GM13977 (cell line): ENCODE data around the gene LGR6.
"Not testable (repeated sequence)": the region's sequence is repeated elsewhere in the genome, so short reads cannot be mapped to it uniquely, and the experiment has no call there.

Experiments used
- DNase-seq: peaks from one replicate; pipeline ENCODE4 v3.0.0; 2012; ENCODE audit warnings: low spot score
- CTCF ChIP-seq: IDR thresholded peaks from 2 replicates; pipeline ENCODE4 v1.5.1; 2012; ENCODE audit warnings: mild to moderate bottlenecking, control low read depth; ENCODE audit not compliant: insufficient read depth; ENCODE audit errors: extremely low read depth, missing control alignments
- in situ Hi-C: fragments of 300-500 bp; cut with MboI; formaldehyde crosslinking; loops from one replicate; pipeline ENCODE4 v1.12.0; 2022; ENCODE audit warnings: low sequenced_read_pairs, low pct_unique_long_range_greater_than_20kb, mixed read lengths, inconsistent platforms; ENCODE audit not compliant: unreplicated experiment

LGR6 gene

GRCh38 chr1:202252271-202252670, 58.7 kb downstream of the LGR6 start:
- TF ChIP-seq CTCF = no peak

GRCh38 chr1:202254454-202255252, 61.1 kb downstream of the LGR6 start:
- in situ Hi-C loops = no loop called here

More at GRCh38 chr1:202252271-202252670, 58.7 kb downstream of the LGR6 start:
- in situ Hi-C loops = no loop called here
- DNase-seq = no peak

GRCh38 chr1:202255343-202255742, 61.7 kb downstream of the LGR6 start:
- no peak for DNase-seq
- no peak for TF ChIP-seq CTCF
- in situ Hi-C loops = no loop called here

More at GRCh38 chr1:202254454-202255252, 61.1 kb downstream of the LGR6 start:
- TF ChIP-seq CTCF = no peak
- DNase-seq = no peak

- DNase-seq = no peak
- TF ChIP-seq CTCF = no peak
- in situ Hi-C loops = no loop called here
Observed at GRCh38 chr1:202259705-202260104, 66.1 kb downstream of the LGR6 start.

GRCh38 chr1:202261209-202261958, 67.8 kb downstream of the LGR6 start:
- in situ Hi-C loops, DNase-seq: not testable (repeated sequence)

GRCh38 chr1:202263628-202264027, 70.0 kb downstream of the LGR6 start:
- in situ Hi-C loops = no loop called here
- DNase-seq = no peak
- no peak for TF ChIP-seq CTCF

- in situ Hi-C loops = no loop called here
- DNase-seq = no peak
- TF ChIP-seq CTCF = no peak
Observed at GRCh38 chr1:202264300-202264699, 70.7 kb downstream of the LGR6 start.
